H1 (cell line): Measurements from ENCODE around the gene TRAPPC5. TPM values are rescaled to one million over a fixed set of nuclear protein-coding genes. Genes with fewer than 3 reads are reported as not detected.
"Not testable (repeated sequence)": the region's sequence is repeated elsewhere in the genome, so short reads cannot be mapped to it uniquely, and the experiment has no call there.

Source experiments
- CTCF ChIA-PET: fragments of 300-600 bp; sonication (Branson Sonifier 250); formaldehyde crosslinking; loops from one replicate; lab custom pipeline; 2021; ENCODE audit not compliant: partially characterized antibody; lab: Charles Lee
- POLR2A ChIA-PET: fragments of 300-600 bp; sonication (Branson Sonifier 250); formaldehyde crosslinking; loops from one replicate; lab custom pipeline; 2021; ENCODE audit warnings: inconsistent platforms; ENCODE audit not compliant: partially characterized antibody; lab: Charles Lee
- DNase-seq, 2 experiments: peaks; one replicate each; pipeline versions ENCODE4 v3.0.0 to v3.0.0-alpha.2; 2010 to 2022; ENCODE audit warnings: low spot score in 2 of 2, low read depth in 1 of 2, mixed read lengths in 1 of 2
- FAIRE-seq: peaks from 2 replicates; lab custom pipeline; 2011; peaks lifted over from hg19 to GRCh38; lab: Jason Lieb, UNC
- H2AFZ ChIP-seq: 2 replicates; pipeline ENCODE4 v1.8.1; 2012; ENCODE audit warnings: low read length, inconsistent platforms
- H2AK5ac ChIP-seq: 2 replicates; pipeline ENCODE4 v1.6.1; 2013; ENCODE audit warnings: low read depth, low read length
- H2BK120ac ChIP-seq: replicated peaks from 2 replicates; pipeline ENCODE3; 2013; ENCODE audit warnings: low read depth, low read length, inconsistent platforms
- H2BK12ac ChIP-seq: 2 replicates; pipeline ENCODE4 v1.6.1; 2013; ENCODE audit warnings: low read depth, low read length
- H2BK15ac ChIP-seq: 2 replicates; pipeline ENCODE4 v1.6.1; 2013; ENCODE audit warnings: low read length
- H2BK20ac ChIP-seq: 2 replicates; pipeline ENCODE4 v1.6.1; 2013; ENCODE audit warnings: low read length
- H2BK5ac ChIP-seq: 2 replicates; pipeline ENCODE4 v1.6.1; 2013; ENCODE audit warnings: low read depth, low read length
- H3K14ac ChIP-seq: 2 replicates; pipeline ENCODE4 v1.6.1; 2013; ENCODE audit warnings: inconsistent platforms; ENCODE audit not compliant: insufficient read length
- H3K18ac ChIP-seq: 2 replicates; pipeline ENCODE4 v1.6.1; 2013; ENCODE audit warnings: low read length; ENCODE audit errors: extremely low read depth
- H3K23ac ChIP-seq: 2 replicates; pipeline ENCODE4 v1.6.1; 2013; ENCODE audit warnings: inconsistent platforms; ENCODE audit not compliant: insufficient read length
- H3K23me2 ChIP-seq: 2 replicates; pipeline ENCODE4 v1.6.1; 2013; ENCODE audit warnings: low read depth, low read length
- H3K27ac ChIP-seq: 2 replicates; pipeline ENCODE4 v1.6.1; 2011; ENCODE audit warnings: low read depth, low read length, inconsistent platforms
- H3K27me3 ChIP-seq, 4 experiments: replicated peaks in 1 of 4; 1 replicate in 1 of 4; 2 replicates in 3 of 4; pipeline versions ENCODE4 v1.6.1 to v1.8.1; 2011 to 2013; ENCODE audit warnings: low read length in 3 of 4, mild to moderate bottlenecking in 3 of 4, inconsistent platforms in 2 of 4, mixed read lengths in 2 of 4, moderate library complexity in 1 of 4; ENCODE audit not compliant: control insufficient read depth in 3 of 4, insufficient read depth in 3 of 4; ENCODE audit errors: extremely low read depth in 1 of 4
- H3K36me3 ChIP-seq, 4 experiments: 2 replicates each; pipeline versions ENCODE4 v1.6.1 to v1.8.1; 2011 to 2013; ENCODE audit warnings: mild to moderate bottlenecking in 4 of 4, low read length in 3 of 4, moderate library complexity in 2 of 4, control low read depth in 1 of 4, inconsistent platforms in 1 of 4; ENCODE audit not compliant: insufficient read depth in 4 of 4, control insufficient read depth in 2 of 4
- H3K4ac ChIP-seq: replicated peaks from 2 replicates; pipeline ENCODE3; 2013; ENCODE audit warnings: low read length, low read depth, mixed read lengths, inconsistent platforms; ENCODE audit not compliant: insufficient read length
- H3K4me1 ChIP-seq, 4 experiments: replicated peaks in 1 of 4; 1 replicate in 1 of 4; 2 replicates in 3 of 4; pipeline versions ENCODE4 v1.6.1 to v1.8.1; 2011 to 2013; ENCODE audit warnings: low read length in 3 of 4, inconsistent platforms in 2 of 4, mixed read lengths in 1 of 4; ENCODE audit not compliant: insufficient read depth in 4 of 4, control insufficient read depth in 3 of 4
- H3K4me2 ChIP-seq, 2 experiments: 2 replicates each; pipeline versions ENCODE4 v1.6.1 to v1.8.1; 2011 to 2013; ENCODE audit warnings: low read depth in 2 of 2, low read length in 2 of 2, control low read depth in 1 of 2, inconsistent platforms in 1 of 2, mild to moderate bottlenecking in 1 of 2; ENCODE audit not compliant: insufficient read depth in 1 of 2
- H3K4me3 ChIP-seq, 4 experiments: fragments of 200-600, 300-600 bp in 1 of 4; sonication (generic), shearing (Covaris generic), sonication (Bioruptor Twin) in 1 of 4; 2 replicates each; pipeline versions ENCODE4 v1.5.1 to v1.8.1; 2011 to 2016; ENCODE audit warnings: low read length in 4 of 4, low read depth in 3 of 4, control low read depth in 2 of 4, inconsistent platforms in 2 of 4, mild to moderate bottlenecking in 2 of 4, mixed read lengths in 1 of 4, moderate library complexity in 1 of 4; ENCODE audit not compliant: insufficient read depth in 2 of 4; ENCODE audit errors: extremely low read depth in 1 of 4
- H3K56ac ChIP-seq: replicated peaks from 2 replicates; pipeline ENCODE3; 2013; ENCODE audit warnings: low read depth, mild to moderate bottlenecking, mixed read lengths, low read length, inconsistent platforms; ENCODE audit not compliant: insufficient read length
- H3K79me1 ChIP-seq: 2 replicates; pipeline ENCODE4 v1.6.1; 2013; ENCODE audit warnings: low read depth, low read length, control low read depth
- H3K79me2 ChIP-seq, 2 experiments: 2 replicates each; pipeline versions ENCODE4 v1.6.1 to v1.8.1; 2012 to 2013; ENCODE audit warnings: low read length in 2 of 2, mild to moderate bottlenecking in 2 of 2, inconsistent platforms in 1 of 2; ENCODE audit not compliant: insufficient read depth in 2 of 2, control insufficient read depth in 1 of 2
- H3K9ac ChIP-seq, 4 experiments: replicated peaks in 1 of 4; 1 replicate in 1 of 4; 2 replicates in 3 of 4; pipeline versions ENCODE4 v1.6.1 to v1.8.1; 2011 to 2013; ENCODE audit warnings: low read depth in 3 of 4, low read length in 3 of 4, control low read depth in 2 of 4, mild to moderate bottlenecking in 2 of 4, moderate library complexity in 2 of 4, inconsistent platforms in 1 of 4; ENCODE audit errors: extremely low read depth in 1 of 4
- H3K9me3 ChIP-seq, 2 experiments: 2 replicates each; pipeline versions ENCODE4 v1.6.1 to v1.8.1; 2012 to 2013; ENCODE audit warnings: mild to moderate bottlenecking in 2 of 2, moderate library complexity in 2 of 2, control low read depth in 1 of 2, inconsistent platforms in 1 of 2, low read depth in 1 of 2, low read length in 1 of 2, mixed read lengths in 1 of 2; ENCODE audit not compliant: insufficient read depth in 2 of 2
- H4K20me1 ChIP-seq, 2 experiments: replicated peaks in 1 of 2; 2 replicates each; pipeline versions ENCODE3 to v1.8.1; 2011 to 2013; ENCODE audit warnings: inconsistent platforms in 2 of 2, low read length in 2 of 2, mild to moderate bottlenecking in 1 of 2; ENCODE audit not compliant: insufficient read depth in 2 of 2, control insufficient read depth in 1 of 2
- H4K5ac ChIP-seq: 2 replicates; pipeline ENCODE4 v1.6.1; 2013; ENCODE audit warnings: low read length, low read depth, mixed read lengths, inconsistent platforms; ENCODE audit not compliant: insufficient read length
- H4K8ac ChIP-seq: 2 replicates; pipeline ENCODE4 v1.8.0; 2013; ENCODE audit warnings: mild to moderate bottlenecking, moderate library complexity, low read length, inconsistent platforms; ENCODE audit not compliant: insufficient read depth; ENCODE audit errors: extremely low read depth
- H4K91ac ChIP-seq: replicated peaks from 2 replicates; pipeline ENCODE3; 2013; ENCODE audit warnings: low read length, mixed read lengths, inconsistent platforms; ENCODE audit not compliant: insufficient read length
- WGBS, 2 experiments: shearing (Covaris generic) in 1 of 2; methylation state at CpG; one replicate each; pipeline versions ENCODE4 v1.1.6 to v1.1.7; 2013 to 2015; ENCODE audit warnings: low lambda C conversion rate in 2 of 2, mixed read lengths in 2 of 2, inconsistent platforms in 1 of 2, low coverage in 1 of 2, missing lambda C conversion rate in 1 of 2; ENCODE audit not compliant: insufficient replicate concordance in 2 of 2, insufficient coverage in 1 of 2, insufficient read length in 1 of 2; ENCODE audit errors: extremely low coverage in 1 of 2, missing lambda C conversion rate in 1 of 2; 5-methylcytosine and 5-hydroxymethylcytosine counted together
- polyA plus RNA-seq, 7 experiments: library from polyadenylated mRNA; depleted of rRNA in 3 of 7; stranded (reverse) in 5 of 7; unstranded in 2 of 7; fragments of >200 nt in 5 of 7; fragments of 200-250 nt in 2 of 7; gene quantifications; 1 replicate in 5 of 7; 2 replicates in 1 of 7; 4 replicates in 1 of 7; pipeline versions ENCODE4 v1.2.1 to v1.2.3, GENCODE V29; 2011 to 2013; ENCODE audit warnings: missing spikeins in 2 of 7, mixed read lengths in 2 of 7
- total RNA-seq: library from RNA; stranded (reverse); fragmentation: NEBNext Ultra II Directional; extraction: Animal tissue kit (Norgen Biotek cat#: 25700); gene quantifications from 2 replicates; pipeline ENCODE4 v1.2.1, GENCODE V29; 2021

The TRAPPC5 gene
- total and polyA plus RNA-seq, 2 of the 8 experiments (the other 6 are each of a cell fraction or from before 2014, with no cell fraction given) = 109 to 120 TPM

DNA sequence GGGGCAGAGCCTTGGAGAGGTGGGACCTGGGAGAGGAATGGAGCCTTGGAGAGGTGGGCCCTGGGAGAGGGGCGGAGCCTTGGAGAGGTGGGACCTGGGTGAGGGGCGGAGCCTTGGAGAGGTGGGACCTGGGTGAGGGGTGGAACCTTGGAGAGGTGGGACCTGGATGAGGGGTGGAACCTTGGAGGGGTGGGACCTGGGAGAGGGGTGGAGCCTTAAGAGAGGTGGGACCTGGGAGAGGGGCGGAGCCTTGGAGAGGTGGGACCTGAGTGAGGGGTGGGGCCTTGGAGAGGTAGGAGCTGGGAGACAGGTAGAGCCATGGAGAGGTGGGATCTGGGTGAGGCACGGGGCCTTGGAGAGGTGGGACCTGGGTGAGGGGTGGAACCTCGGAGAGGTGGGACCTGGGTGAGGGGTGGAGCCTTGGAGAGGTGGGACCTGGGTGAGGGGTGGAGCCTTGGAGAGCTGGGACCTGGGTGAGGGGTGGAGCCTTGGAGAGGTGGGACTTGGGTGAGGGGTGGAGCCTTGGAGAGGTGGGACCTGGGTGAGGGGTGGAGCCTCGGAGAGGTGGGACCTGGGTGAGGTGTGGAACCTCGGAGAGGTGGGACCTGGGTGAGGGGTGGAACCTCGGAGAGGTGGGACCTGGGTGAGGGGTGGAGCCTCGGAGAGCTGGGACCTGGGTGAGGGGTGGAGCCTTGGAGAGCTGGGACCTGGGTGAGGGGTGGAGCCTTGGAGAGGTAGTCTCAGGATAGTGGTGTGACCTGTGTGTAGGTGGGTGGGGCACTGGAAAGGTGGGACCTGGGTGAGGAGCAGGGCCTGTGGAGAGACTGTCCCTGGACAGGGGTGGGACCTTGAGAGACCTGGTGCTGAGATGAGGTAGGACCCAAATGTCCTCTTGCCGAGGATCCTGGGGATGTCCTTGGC, 36.7 kb upstream of the TRAPPC5 start:
- H3K27ac ChIP-seq, H3K23me2 ChIP-seq, H2AK5ac ChIP-seq, H4K5ac ChIP-seq, H3K56ac ChIP-seq, H3K36me3 ChIP-seq, H3K79me2 ChIP-seq, H3K9ac ChIP-seq, H2BK12ac ChIP-seq, H3K27me3 ChIP-seq, H3K4me3 ChIP-seq, H2BK120ac ChIP-seq, H3K14ac ChIP-seq, H4K91ac ChIP-seq, H2BK20ac ChIP-seq, H2AFZ ChIP-seq, H3K9me3 ChIP-seq, H2BK15ac ChIP-seq, H2BK5ac ChIP-seq, H3K23ac ChIP-seq, H3K4me1 ChIP-seq, H3K18ac ChIP-seq, H3K4ac ChIP-seq, H3K79me1 ChIP-seq, H4K8ac ChIP-seq, H3K4me2 ChIP-seq: not testable (repeated sequence)
- 70% methylated on average over 5 of the region's 10 CpGs; no CpG with 5 or more reads in 1 of the 2 experiments for WGBS, 2 experiments
- DNase-seq = peak in 1 of 2 experiments; percentile 44
- FAIRE-seq = peak; percentile 69
- ChIA-PET POLR2A (interaction anchor here (0.6 to 2.3 kb wide), 5 partner anchors 24 to 175 kb away, joined by 3 to 11 read pairs (median 3); partner anchors contain the start of gene TRAPPC5), CTCF (interaction anchor here (0.8 to 1.8 kb wide), 6 partner anchors 12 to 185 kb away, joined by 3 to 7 read pairs (median 4); no protein-coding TSS in a partner anchor)
- H4K20me1 ChIP-seq = peaks cover 0 to 16% of the 10 kb centered on the region in 2 experiments
